Measurements from ENCODE around the gene PCBP3.

DNA sequence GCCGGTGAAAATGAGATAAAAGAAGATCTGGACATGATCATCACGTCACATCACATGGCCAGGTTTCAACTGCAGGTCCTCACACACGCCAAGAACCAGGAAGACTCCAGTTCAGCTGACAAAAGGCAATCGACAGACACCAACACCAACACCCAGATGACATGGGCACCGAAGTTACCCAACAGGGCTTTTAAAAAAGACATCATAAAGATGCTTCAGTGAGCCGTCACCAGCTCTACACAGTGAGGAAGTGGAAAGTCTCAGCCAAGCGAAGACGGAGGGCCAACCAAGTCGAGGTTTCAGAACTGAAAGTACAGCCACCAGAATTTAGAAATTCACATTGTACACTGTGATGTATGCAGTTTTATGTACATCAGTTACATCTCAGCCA lies 183.8 kb downstream of the PCBP3 start:
- TF ChIP-seq, protein P1, sequence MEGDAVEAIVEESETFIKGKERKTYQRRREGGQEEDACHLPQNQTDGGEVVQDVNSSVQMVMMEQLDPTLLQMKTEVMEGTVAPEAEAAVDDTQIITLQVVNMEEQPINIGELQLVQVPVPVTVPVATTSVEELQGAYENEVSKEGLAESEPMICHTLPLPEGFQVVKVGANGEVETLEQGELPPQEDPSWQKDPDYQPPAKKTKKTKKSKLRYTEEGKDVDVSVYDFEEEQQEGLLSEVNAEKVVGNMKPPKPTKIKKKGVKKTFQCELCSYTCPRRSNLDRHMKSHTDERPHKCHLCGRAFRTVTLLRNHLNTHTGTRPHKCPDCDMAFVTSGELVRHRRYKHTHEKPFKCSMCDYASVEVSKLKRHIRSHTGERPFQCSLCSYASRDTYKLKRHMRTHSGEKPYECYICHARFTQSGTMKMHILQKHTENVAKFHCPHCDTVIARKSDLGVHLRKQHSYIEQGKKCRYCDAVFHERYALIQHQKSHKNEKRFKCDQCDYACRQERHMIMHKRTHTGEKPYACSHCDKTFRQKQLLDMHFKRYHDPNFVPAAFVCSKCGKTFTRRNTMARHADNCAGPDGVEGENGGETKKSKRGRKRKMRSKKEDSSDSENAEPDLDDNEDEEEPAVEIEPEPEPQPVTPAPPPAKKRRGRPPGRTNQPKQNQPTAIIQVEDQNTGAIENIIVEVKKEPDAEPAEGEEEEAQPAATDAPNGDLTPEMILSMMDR (IDR thresholded peaks at IDR 0.05 in 2 of 3, conservative IDR thresholded peaks at IDR 0.05 in 1 of 3; ENCODE audit: control insufficient read depth in 2 of 3, extremely low read depth in 1 of 3, insufficient read depth in 1 of 3, low read depth in 3 of 3, low read length in 3 of 3) = no peak
- TF ChIP-seq JUND (IDR thresholded peaks at IDR 0.05; ENCODE audit: low read depth, low read length) = no peak
- no peak for TF ChIP-seq IKZF1 (conservative IDR thresholded peaks at IDR 0.05)
- TF ChIP-seq POLR2AphosphoS2 (IDR thresholded peaks at IDR 0.05; ENCODE audit: low read depth, low read length) = no peak
- TF ChIP-seq ESRRA (IDR thresholded peaks at IDR 0.05; ENCODE audit: low read length) = no peak
- TF ChIP-seq ATF2 (IDR thresholded peaks at IDR 0.05; ENCODE audit: low read length) = no peak
- no peak for TF ChIP-seq MXI1 (IDR thresholded peaks at IDR 0.05; ENCODE audit: low read depth, low read length)
- TF ChIP-seq USF2 (IDR thresholded peaks at IDR 0.05; ENCODE audit: borderline replicate concordance, low read depth, low read length) = no peak

All from GM12878 (cell line).